Measurements from ENCODE around the gene E2F8.

Gene E2F8

GRCh38 chr11:19228968-19229367 lies 11.8 kb downstream of the E2F8 start:
- no peak for DNase-seq
- in situ Hi-C loops (cut with MboI; ENCODE audit: low pct_unique_long_range_greater_than_20kb, low sequenced_read_pairs): no loop called here

GRCh38 chr11:19226378-19227195 lies 14.2 kb downstream of the E2F8 start:
- in situ Hi-C loops (cut with MboI; ENCODE audit: low pct_unique_long_range_greater_than_20kb, low sequenced_read_pairs): no loop called here
- DNase-seq: no peak

- in situ Hi-C loops (cut with MboI; ENCODE audit: low pct_unique_long_range_greater_than_20kb, low sequenced_read_pairs): no loop called here
- no peak for DNase-seq
Measured at GRCh38 chr11:19225581-19225980, 15.2 kb downstream of the E2F8 start.

- no peak for DNase-seq
- in situ Hi-C loops (cut with MboI; ENCODE audit: low pct_unique_long_range_greater_than_20kb, low sequenced_read_pairs): no loop called here
Measured at GRCh38 chr11:19225123-19225522, 15.6 kb downstream of the E2F8 start.

GRCh38 chr11:19220903-19221724 lies 19.6 kb downstream of the E2F8 start:
- in situ Hi-C loops (cut with MboI; ENCODE audit: low pct_unique_long_range_greater_than_20kb, low sequenced_read_pairs): no loop called here
- no peak for DNase-seq

GRCh38 chr11:19218786-19219460 lies 21.8 kb downstream of the E2F8 start:
- in situ Hi-C loops (cut with MboI; ENCODE audit: low pct_unique_long_range_greater_than_20kb, low sequenced_read_pairs): no loop called here
- no peak for DNase-seq

- DNase-seq: no peak
- in situ Hi-C loops (cut with MboI; ENCODE audit: low pct_unique_long_range_greater_than_20kb, low sequenced_read_pairs): no loop called here
Measured at GRCh38 chr11:19218216-19218615, 22.5 kb downstream of the E2F8 start.

GRCh38 chr11:19216709-19217374 lies 23.9 kb downstream of the E2F8 start:
- DNase-seq: no peak
- in situ Hi-C loops (cut with MboI; ENCODE audit: low pct_unique_long_range_greater_than_20kb, low sequenced_read_pairs): no loop called here

- in situ Hi-C loops (cut with MboI; ENCODE audit: low pct_unique_long_range_greater_than_20kb, low sequenced_read_pairs): no loop called here
Measured at GRCh38 chr11:19216021-19216420, 24.7 kb downstream of the E2F8 start.

GRCh38 chr11:19209617-19210370 lies 31.0 kb downstream of the E2F8 start:
- in situ Hi-C loops (cut with MboI; ENCODE audit: low pct_unique_long_range_greater_than_20kb, low sequenced_read_pairs): no loop called here
- no peak for DNase-seq

More at GRCh38 chr11:19216021-19216420, 24.7 kb downstream of the E2F8 start:
- no peak for DNase-seq

GRCh38 chr11:19208959-19209546 lies 31.7 kb downstream of the E2F8 start:
- in situ Hi-C loops (cut with MboI; ENCODE audit: low pct_unique_long_range_greater_than_20kb, low sequenced_read_pairs): no loop called here
- DNase-seq: no peak

- DNase-seq: no peak
- in situ Hi-C loops (cut with MboI; ENCODE audit: low pct_unique_long_range_greater_than_20kb, low sequenced_read_pairs): no loop called here
Measured at GRCh38 chr11:19208181-19208580, 32.6 kb downstream of the E2F8 start.

GRCh38 chr11:19204836-19205235 lies 35.9 kb downstream of the E2F8 start:
- no peak for DNase-seq
- in situ Hi-C loops (cut with MboI; ENCODE audit: low pct_unique_long_range_greater_than_20kb, low sequenced_read_pairs): no loop called here

- in situ Hi-C loops (cut with MboI; ENCODE audit: low pct_unique_long_range_greater_than_20kb, low sequenced_read_pairs): no loop called here
- DNase-seq: no peak
Measured at GRCh38 chr11:19201737-19202605, 38.8 kb downstream of the E2F8 start, which contains the start of gene CSRP3. TSS of gene CSRP3 (minus strand) at chr11:19201983. CDS start at chr11:19192448, 9,535 bp downstream.

GRCh38 chr11:19200410-19201201 lies 40.1 kb downstream of the E2F8 start:
- in situ Hi-C loops (cut with MboI; ENCODE audit: low pct_unique_long_range_greater_than_20kb, low sequenced_read_pairs): no loop called here
- DNase-seq: peak; percentile 38

- no peak for DNase-seq
- in situ Hi-C loops (cut with MboI; ENCODE audit: low pct_unique_long_range_greater_than_20kb, low sequenced_read_pairs): no loop called here
Measured at GRCh38 chr11:19199771-19200170, 41.0 kb downstream of the E2F8 start.

- no peak for DNase-seq
- in situ Hi-C loops (cut with MboI; ENCODE audit: low pct_unique_long_range_greater_than_20kb, low sequenced_read_pairs): no loop called here
Measured at GRCh38 chr11:19199048-19199447, 41.7 kb downstream of the E2F8 start.

Data from KBM-7 (cell line).